HEK293 (cell line): ENCODE measurements around the gene RCOR1.

Experiments
- CTCF ChIA-PET: fragments of 350-600 bp; formaldehyde crosslinking; extraction: SDS; loops from one replicate; lab custom pipeline; 2021; ENCODE audit warnings: antibody characterized with exemption; lab: Yijun Ruan, JAX
- POLR2A ChIA-PET: fragments of 300-600 bp; formaldehyde crosslinking; extraction: SDS; loops from one replicate; lab custom pipeline; 2020; ENCODE audit warnings: antibody characterized with exemption, inconsistent platforms; lab: Yijun Ruan, JAX
- H3K27ac ChIP-seq: fragments of 200-500 bp; sonication (Bioruptor generic); 2 replicates; pipeline ENCODE4 v1.5.1; 2014; ENCODE audit warnings: low read depth, low read length, control low read depth, inconsistent platforms; ENCODE audit errors: extremely low read depth
- H3K36me3 ChIP-seq, 2 experiments: fragments of 200-500 bp in 1 of 2; sonication (Bioruptor generic) in 1 of 2; 1 replicate in 1 of 2; 2 replicates in 1 of 2; pipeline ENCODE4 v1.5.1; 2014 to 2017; ENCODE audit warnings: inconsistent platforms in 2 of 2, low read length in 2 of 2; ENCODE audit not compliant: control insufficient read depth in 2 of 2, insufficient read depth in 1 of 2
- H3K4me1 ChIP-seq: fragments of 200-500 bp; sonication (Bioruptor generic); 2 replicates; pipeline ENCODE4 v1.5.1; 2014; ENCODE audit warnings: mild to moderate bottlenecking, low read length, inconsistent platforms; ENCODE audit not compliant: control insufficient read depth, insufficient read depth
- H3K4me3 ChIP-seq: 2 replicates; pipeline ENCODE4 v1.5.1; 2011; ENCODE audit warnings: low read depth, mild to moderate bottlenecking, control low read depth, low read length, moderate library complexity
- H3K9me3 ChIP-seq: fragments of 200-500 bp; sonication (Bioruptor generic); 2 replicates; pipeline ENCODE4 v1.5.1; 2014; ENCODE audit warnings: low read depth, low read length, inconsistent platforms; ENCODE audit not compliant: control insufficient read depth, insufficient read depth
- PRDM4 ChIP-seq: fragments of 450-650 bp; formaldehyde crosslinking; IDR thresholded peaks from 2 replicates; pipeline ENCODE4 v1.5.1; 2017; ENCODE audit warnings: missing biosample characterization, missing genetic modification characterization
- TCF7L2 ChIP-seq: IDR thresholded peaks from 2 replicates; pipeline ENCODE4 v1.6.1; 2011; ENCODE audit warnings: low read depth, mild to moderate bottlenecking, inconsistent platforms, low read length, moderate library complexity, borderline replicate concordance
- ZBTB6 ChIP-seq: fragments of 450-650 bp; formaldehyde crosslinking; IDR thresholded peaks from 2 replicates; pipeline ENCODE4 v1.5.1; 2017; ENCODE audit warnings: missing biosample characterization, missing genetic modification characterization
- ZNF10 ChIP-seq: fragments of 450-650 bp; formaldehyde crosslinking; IDR thresholded peaks from 2 replicates; pipeline ENCODE4 v1.5.1; 2017; ENCODE audit warnings: missing biosample characterization, missing genetic modification characterization
- ZNF132 ChIP-seq: fragments of 450-650 bp; formaldehyde crosslinking; IDR thresholded peaks from 2 replicates; pipeline ENCODE4 v1.5.1; 2017; ENCODE audit warnings: missing biosample characterization, missing genetic modification characterization, borderline replicate concordance
- ZNF394 ChIP-seq: fragments of 450-650 bp; formaldehyde crosslinking; IDR thresholded peaks from 2 replicates; pipeline ENCODE4 v1.5.1; 2016; ENCODE audit warnings: missing biosample characterization, missing genetic modification characterization, mild to moderate bottlenecking, moderate library complexity, borderline replicate concordance
- ZNF423 ChIP-seq: fragments of 450-650 bp; formaldehyde crosslinking; IDR thresholded peaks from 2 replicates; pipeline ENCODE4 v1.5.1; 2016; ENCODE audit warnings: missing biosample characterization, missing genetic modification characterization
- ZNF645 ChIP-seq: fragments of 450-650 bp; formaldehyde crosslinking; IDR thresholded peaks from 2 replicates; pipeline ENCODE4; 2016; ENCODE audit warnings: missing biosample characterization, missing genetic modification characterization
- ZNF777 ChIP-seq: fragments of 450-650 bp; formaldehyde crosslinking; IDR thresholded peaks from 2 replicates; pipeline ENCODE4 v1.5.1; 2017; ENCODE audit warnings: missing biosample characterization, missing genetic modification characterization, borderline replicate concordance
- TF ChIP-seq, protein P1 (sequence below): fragments of 450-650 bp; formaldehyde crosslinking; IDR thresholded peaks from 2 replicates; pipeline ENCODE4 v1.5.1; 2016; ENCODE audit warnings: missing biosample characterization, missing genetic modification characterization

Gene RCOR1

DNA sequence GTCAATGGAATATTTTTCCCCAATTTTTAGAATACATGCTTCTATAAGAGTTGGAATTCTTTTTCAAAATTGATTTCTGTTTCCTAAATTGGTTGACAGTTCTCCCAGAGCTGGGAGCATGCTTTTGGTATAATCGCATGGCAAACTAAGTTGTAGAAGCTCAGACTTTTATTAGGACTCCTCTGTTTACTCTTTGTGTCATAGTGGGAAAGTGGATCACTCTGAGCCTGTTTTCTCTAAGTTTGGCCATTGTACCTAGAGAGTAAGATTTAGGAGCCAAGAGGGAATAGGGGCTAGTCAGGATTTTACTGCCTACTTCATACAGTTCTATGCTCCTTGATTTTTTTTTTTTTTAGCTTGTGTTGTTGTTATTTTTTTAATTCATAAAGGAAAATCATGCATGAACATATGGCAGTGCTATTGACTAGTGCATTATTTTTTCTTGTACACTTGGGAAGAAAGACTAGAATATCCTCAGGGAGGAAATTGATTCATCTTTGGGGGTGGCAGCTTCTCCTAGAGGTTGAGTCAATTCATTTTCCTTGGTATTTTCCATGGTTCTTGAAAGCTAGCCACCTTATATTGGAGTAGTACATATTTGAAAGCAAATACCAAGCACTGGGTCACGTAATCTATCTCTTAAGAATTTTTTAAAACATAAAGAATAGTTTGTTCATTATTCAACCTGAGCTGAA, 107.1 kb downstream of the RCOR1 start (continued):
- TF ChIP-seq ZNF10 = no peak
- TF ChIP-seq ZNF645 (tag by site-specific recombination) = no peak

GRCh38 chr14:102708494-102708893, 116.0 kb downstream of the RCOR1 start:
- POLR2A ChIA-PET = no interaction called here

More at GRCh38 chr14:102708494-102708893, 116.0 kb downstream of the RCOR1 start:
- Histone ChIP-seq H3K4me3 (no peak overlapping the region), H3K9me3 (no peaks in the 10 kb centered on the region), H3K36me3 (peaks cover 8 to 16% of the 10 kb centered on the region in 2 experiments), H3K27ac (no peak overlapping the region), H3K4me1 (no peaks in the 10 kb centered on the region)
- CTCF ChIA-PET = interaction anchor here (1.3 kb wide), 1 partner anchor 14 kb away, joined by 3 read pairs; no protein-coding TSS in a partner anchor
- TF ChIP-seq ZBTB6 (tag by site-specific recombination) (no peak), TCF7L2 (no peak), ZNF394 (tag by site-specific recombination) (no peak), ZNF423 (no peak), ZNF777 (no peak), ZNF132 (tag by site-specific recombination) (no peak), PRDM4 (tag by site-specific recombination) (no peak)
- TF ChIP-seq, protein P1, sequence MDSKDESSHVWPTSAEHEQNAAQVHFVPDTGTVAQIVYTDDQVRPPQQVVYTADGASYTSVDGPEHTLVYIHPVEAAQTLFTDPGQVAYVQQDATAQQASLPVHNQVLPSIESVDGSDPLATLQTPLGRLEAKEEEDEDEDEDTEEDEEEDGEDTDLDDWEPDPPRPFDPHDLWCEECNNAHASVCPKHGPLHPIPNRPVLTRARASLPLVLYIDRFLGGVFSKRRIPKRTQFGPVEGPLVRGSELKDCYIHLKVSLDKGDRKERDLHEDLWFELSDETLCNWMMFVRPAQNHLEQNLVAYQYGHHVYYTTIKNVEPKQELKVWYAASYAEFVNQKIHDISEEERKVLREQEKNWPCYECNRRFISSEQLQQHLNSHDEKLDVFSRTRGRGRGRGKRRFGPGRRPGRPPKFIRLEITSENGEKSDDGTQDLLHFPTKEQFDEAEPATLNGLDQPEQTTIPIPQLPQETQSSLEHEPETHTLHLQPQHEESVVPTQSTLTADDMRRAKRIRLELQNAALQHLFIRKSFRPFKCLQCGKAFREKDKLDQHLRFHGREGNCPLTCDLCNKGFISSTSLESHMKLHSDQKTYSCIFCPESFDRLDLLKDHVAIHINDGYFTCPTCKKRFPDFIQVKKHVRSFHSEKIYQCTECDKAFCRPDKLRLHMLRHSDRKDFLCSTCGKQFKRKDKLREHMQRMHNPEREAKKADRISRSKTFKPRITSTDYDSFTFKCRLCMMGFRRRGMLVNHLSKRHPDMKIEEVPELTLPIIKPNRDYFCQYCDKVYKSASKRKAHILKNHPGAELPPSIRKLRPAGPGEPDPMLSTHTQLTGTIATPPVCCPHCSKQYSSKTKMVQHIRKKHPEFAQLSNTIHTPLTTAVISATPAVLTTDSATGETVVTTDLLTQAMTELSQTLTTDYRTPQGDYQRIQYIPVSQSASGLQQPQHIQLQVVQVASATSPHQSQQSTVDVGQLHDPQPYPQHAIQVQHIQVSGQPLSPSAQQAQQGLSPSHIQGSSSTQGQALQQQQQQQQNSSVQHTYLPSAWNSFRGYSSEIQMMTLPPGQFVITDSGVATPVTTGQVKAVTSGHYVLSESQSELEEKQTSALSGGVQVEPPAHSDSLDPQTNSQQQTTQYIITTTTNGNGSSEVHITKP (tag by site-specific recombination) = no peak
